Stimulated activated CD4-positive, alpha-beta T cell treated with anti-CD3 and anti-CD28 coated beads, Interleukin-15, amount 100 ng/mL, for 24 hours (primary cell): Measurements from ENCODE around the gene DDOST.

Experiments used
- DNase-seq: peaks from one replicate; pipeline ENCODE4 v3.0.0-alpha.2; 2020

Gene DDOST

DNA sequence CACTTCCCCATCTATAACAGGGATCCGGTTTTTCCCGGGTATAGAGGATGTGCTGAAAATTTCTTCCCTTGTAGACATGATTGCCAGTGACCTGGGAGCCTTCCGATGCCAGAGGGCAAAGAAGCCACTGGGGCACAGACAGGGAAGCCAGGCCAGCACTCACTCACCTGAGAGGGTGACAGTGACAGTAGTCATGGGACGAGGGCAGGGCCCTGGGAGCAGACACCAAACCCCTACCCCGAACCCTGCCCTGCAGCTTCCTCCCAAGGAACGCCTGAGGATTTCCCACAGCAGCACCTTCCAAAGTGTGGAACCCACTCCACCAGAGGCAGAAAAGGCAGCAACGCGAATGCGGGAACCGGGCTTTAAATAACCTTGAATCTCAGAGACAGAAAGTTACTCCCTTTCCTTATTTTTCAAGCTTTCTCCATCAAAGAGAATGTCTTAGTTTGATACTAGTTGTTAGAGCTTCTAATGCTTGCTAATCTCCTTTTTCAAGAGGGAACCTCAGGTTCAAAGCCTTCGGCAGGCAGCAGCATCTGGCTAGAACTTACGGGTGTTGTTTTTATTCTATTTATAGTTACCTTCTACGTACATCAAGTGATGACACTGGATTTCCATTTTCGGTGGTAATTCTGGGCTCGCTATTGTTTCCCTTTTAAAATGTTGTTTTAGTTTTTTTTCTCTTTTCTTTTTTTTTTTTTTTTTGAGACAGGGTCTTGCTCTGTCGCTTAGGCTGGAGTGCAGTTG lies 2.8 kb downstream of the DDOST start:
- no peak for DNase-seq

DNA sequence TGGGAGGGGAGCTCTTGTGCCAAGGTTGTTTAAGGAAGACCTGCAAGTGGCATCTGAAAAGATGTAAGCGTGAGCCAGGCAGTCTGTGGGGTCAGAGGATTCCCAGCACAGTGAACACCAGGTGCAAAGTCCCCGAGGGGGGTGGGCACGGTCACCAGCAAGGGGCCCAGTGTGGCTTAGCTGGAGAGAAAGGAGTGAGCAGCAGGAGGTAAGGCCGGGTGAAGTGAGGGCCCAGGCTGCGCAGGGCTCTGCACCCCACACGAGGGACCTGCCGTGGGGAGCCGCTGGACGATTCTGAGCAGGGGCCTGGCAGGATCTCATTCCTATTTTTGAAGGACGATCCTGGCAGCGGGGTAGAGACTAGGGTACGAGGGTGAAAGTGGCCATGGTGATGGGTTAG lies 4.1 kb downstream of the DDOST start:
- DNase-seq = no peak

DNA sequence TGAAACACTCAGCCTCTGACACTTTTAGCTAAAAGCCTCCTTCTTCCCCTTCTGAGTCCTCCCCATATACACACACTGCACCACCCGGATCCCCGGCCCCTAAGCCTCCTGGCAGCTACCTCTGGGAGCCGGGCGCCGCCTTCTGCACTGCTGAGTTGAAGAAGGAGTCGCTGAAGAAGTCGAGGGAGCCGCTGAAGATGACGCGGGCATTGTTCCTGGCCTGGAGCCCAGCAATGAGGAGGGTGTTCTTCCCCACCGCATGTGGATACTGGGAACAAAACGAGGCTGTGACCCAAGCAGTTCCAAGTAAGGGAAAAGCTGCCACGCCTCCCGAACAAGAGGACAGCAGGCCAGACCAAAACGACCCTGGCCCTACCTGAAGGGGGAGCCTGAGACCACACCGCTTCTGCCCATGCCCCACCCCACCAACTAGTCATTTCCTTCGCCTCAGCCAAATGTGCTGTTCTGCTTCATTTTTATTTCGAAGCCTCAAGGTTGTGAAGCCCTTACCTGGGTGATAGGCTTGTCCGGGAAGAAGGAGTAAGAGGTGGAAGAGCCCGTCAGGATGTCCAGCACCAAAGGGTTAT lies 7.0 kb downstream of the DDOST start:
- no peak for DNase-seq

DNA sequence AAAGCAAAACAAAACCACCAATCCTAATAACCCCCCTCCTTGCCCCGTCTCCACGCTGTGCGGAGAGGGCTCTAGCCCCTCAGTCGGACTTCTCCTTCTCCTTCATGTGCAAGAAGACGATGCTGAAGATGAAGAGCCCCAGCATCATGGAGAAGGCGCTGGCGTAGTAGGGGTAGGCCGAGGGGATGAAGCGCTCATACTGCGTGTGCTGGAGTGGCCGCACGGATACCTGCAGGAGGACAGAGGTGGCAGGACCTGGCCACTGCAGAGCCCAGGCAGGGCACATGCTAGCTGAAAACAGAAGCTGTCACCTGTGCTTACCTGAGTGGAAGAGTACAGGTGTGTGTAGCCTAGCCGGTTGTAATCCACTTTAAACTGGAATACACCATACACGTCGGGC lies 8.9 kb downstream of the DDOST start:
- no peak for DNase-seq

GRCh38 chr1:20648946-20649345 lies 12.2 kb downstream of the DDOST start:
- DNase-seq = no peak

GRCh38 chr1:20648438-20648837 lies 12.7 kb downstream of the DDOST start:
- DNase-seq = no peak

GRCh38 chr1:20645414-20645813 lies 15.8 kb downstream of the DDOST start:
- DNase-seq = no peak

- no peak for DNase-seq
Measured at GRCh38 chr1:20644416-20644815, 16.8 kb downstream of the DDOST start.

- no peak for DNase-seq
Measured at GRCh38 chr1:20643080-20643479, 18.1 kb downstream of the DDOST start.

DNA sequence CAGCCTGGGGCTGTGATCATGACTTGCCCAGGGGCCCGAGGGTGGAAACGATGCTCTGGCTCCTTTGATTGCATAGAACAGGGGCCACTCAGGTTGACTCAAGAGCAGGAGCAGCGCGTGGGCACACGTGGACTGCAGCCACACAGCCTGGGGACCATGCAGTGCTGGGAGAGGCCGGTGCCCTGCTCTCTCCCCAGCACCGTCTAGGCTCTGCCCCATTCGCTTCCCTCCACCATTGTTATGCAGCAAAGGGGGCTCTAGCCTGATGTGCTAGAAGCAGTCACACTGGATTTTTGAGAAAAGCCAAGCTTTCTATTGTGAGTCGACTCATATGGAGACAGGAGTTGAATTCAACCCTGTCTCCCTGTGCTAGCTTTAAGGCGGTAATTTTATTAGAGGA lies 19.2 kb downstream of the DDOST start:
- no peak for DNase-seq

DNA sequence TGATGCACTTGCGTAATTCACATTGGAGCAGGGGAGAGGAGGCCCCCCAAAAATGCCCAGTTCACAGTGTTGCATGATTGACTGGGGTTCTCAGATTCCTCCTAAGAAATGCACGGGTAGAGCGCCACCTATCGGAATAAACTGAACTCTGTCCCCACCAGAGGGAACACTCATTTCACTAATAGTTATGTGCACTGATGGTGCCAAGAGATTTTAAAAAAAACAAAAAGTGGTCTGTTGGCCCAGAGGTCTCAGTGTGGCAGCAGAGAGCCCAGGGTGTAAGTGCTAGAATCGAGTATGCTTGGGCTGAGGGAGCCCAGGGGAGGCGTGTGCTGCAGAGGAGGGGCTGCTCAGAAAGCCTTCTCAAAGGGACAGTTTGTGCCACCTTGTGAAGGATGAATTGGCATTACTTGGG lies 21.0 kb downstream of the DDOST start:
- peak; percentile 68 for DNase-seq

DNA sequence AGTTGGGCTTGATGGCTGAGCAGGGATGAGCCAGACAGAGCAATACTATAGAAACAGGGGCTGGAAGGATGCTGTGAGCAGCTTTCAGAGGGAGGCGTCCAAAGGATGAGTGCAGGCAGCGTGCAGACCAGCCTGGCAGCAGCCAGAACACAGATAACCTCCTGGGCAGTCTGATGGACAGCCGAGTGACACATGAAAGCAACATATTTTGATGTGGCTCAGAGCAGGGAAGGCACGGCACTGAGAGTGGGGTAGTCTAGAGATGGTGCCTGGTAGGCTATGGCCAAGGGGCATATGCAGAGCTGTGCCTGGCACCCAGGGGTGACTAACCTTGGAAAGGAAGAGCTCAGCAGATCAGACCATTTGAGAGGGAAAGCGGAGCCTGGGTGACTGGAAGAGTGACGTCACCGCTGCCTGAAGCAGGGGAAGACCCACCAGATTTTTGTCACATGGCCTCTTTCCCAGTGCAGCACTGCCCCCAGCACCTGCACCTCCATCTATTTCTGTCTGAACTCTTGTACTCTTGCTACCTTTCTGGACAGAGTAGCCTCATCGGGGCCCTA lies 24.3 kb downstream of the DDOST start:
- DNase-seq = no peak

DNA sequence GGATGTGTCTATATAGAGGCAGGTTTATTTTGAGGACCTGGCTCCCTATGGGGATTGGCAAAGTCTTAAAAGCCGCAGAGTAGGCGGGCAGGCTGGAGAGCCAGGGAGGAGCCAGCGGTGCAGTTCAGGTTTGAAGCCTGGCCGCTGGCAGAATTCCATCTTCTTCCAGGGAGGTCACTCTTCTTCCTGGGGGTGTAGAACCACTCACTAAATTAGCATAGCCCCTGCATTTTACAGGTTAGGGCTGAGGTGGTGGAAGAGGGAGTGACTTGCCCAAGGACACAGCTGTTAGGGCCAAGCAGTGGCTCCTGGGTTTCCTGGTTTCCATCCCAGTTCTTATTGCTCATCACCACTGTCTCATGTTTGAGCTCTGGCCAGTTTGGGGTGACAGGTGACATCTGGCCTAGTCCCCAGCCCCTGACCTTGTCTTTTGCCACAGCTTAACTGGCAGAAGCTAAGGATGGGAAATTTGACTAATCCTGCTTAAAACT lies 26.5 kb downstream of the DDOST start:
- peak; percentile 30 for DNase-seq

DNA sequence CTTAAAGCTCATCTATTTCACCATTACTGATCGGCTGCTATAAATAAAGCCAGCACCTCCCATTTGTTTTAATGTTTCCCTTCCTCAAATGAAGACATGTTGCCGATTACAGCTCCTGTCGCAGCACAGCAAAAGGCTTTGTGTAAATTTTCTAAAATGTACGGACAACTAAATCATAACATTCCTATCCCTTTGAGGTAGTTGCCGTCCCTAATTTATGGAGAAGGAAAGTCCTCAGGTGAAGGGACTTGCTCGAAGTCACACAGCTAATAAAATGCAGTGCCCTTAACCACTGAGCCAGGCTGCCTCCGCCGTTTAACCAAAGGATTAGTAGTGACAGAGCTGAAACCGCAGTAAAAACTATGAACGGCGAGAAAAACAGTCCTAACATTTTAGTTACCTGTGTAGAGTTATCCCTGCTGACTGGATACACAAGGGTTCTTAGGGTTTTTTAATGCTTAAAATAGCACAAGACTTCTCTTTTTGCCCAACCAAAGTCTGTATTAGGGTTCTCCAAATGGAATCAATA lies 27.0 kb downstream of the DDOST start:
- DNase-seq = peak; percentile 20

DNA sequence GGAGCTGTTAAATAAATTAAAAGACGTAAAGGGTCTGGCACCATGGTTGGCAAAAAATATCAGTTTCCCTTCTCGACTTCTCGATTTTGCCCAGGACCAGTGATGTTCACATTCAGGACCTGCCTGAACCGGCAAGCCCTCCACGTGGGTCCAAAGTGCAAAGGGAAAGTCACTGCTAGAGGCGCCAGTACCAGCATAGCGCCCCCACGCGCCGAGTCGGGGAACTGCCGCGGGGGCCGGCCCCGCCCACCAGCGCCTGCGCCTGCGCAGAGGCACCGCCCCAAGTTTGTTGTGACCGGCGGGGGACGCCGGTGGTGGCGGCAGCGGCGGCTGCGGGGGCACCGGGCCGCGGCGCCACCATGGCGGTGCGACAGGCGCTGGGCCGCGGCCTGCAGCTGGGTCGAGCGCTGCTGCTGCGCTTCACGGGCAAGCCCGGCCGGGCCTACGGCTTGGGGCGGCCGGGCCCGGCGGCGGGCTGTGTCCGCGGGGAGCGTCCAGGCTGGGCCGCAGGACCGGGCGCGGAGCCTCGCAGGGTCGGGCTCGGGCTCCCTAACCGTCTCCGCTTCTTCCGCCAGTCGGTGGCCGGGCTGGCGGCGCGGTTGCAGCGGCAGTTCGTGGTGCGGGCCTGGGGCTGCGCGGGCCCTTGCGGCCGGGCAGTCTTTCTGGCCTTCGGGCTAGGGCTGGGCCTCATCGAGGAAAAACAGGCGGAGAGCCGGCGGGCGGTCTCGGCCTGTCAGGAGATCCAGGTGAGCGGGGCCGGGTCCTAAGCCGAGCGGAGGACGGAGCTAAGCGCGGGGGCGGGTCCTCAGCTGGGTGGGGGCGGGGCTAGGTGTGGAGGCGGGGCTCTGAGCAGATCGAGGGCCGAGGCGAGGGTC lies 27.7 kb downstream of the DDOST start, which contains the start of gene PINK1:
TSS of gene PINK1 (plus strand) at position 269 of the 875 bp plus-strand sequence. CDS start at position 360, 91 bp downstream.
- DNase-seq = peak; percentile 79

GRCh38 chr1:20632386-20632785 lies 28.8 kb downstream of the DDOST start:
- no peak for DNase-seq

DNA sequence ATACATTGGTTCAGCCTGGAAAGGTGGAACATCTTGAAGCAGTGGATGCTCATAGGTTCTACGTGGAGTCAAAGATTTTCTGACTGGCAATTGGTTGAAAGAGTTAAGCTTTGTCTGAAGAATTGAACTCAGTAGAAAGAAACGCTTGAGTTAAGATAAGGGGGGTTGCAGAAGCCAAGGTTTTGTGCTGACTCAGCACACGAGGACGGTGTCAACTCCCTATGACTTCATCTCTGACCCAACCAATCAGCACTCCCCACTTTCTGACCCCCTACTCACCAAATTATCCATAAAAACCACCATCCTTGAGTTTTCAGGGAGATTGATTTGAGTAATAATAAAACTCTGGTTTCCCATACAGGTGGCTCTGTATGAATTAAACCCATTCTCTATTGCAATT lies 30.4 kb downstream of the DDOST start:
- no peak for DNase-seq

GRCh38 chr1:20626524-20626923 lies 34.6 kb downstream of the DDOST start:
- no peak for DNase-seq

DNA sequence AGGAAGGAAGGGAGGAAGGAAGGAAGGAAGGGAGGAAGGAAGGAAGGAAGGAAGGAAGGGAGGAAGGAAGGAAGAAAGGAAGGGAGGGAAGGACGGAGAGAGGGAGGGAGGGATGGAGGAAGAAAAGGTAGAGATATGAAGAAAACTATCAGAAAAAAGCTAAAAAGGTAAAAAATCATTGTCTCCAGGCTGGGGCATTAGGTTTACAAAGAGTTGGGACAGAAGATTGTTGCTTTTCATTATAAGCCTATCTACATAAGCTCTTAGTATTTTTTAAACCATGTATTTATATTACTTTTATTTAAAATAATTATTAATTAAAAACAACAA lies 35.1 kb downstream of the DDOST start:
- DNase-seq = no peak

- no peak for DNase-seq
Measured at GRCh38 chr1:20625176-20626097, 35.7 kb downstream of the DDOST start.

DNA sequence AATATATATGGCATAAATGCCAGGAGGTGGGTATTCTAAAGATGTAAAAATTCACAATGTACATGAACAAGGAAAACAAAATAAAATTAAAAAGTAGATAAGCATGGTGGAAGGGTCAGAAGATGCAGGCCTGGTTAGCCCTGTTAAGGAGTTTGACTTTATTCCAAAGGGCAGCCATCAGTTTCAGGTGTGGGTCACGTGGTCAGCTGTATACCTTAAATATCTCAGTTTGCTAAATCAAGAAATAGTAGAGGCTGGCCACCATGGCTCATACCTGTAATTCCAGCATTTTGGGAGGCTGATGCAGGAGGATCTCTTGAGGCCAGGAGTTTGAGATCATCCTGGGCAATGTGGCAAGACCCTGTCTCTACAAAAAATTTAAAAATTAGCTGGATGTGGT lies 36.5 kb downstream of the DDOST start:
- DNase-seq = no peak

DNA sequence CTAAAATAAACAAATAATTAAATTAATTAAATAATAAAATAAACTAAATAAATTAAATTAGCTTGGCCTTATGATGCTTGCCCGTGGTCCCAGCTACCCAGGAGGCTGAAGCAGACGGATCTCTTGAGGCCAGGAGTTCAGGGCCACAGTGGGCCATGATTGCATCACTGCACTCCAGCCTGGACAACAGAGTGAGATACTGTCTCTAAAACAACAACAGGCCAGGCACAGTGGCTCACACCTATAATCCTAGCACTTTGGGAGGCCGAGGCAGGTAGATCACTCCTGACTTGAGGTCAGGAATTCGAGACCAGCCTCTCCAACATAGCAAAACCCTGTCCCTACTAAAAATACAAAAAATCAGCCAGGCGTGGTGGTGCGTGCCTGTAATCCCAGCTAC lies 40.2 kb downstream of the DDOST start:
- no peak for DNase-seq
